K562 (cell line): ENCODE measurements around the gene THBS2. TPM values are rescaled to one million over a fixed set of nuclear protein-coding genes. Genes with fewer than 3 reads are reported as not detected.

Experiments used
- ATAC-seq: fragments of 200-7000 bp; cut with Tn5 transposase; 3 replicates; pipeline ENCODE4 v1.9.1; 2020; ENCODE audit warnings: moderate library complexity
- BruUV-seq: library from RNA; stranded (reverse); fragments of 400-500 nt; replicated peaks from 2 replicates; lab custom pipeline; 2021; lab: Mats Ljungman, UMichigan
- CTCF ChIA-PET: fragments of 300-600 bp; formaldehyde crosslinking; extraction: SDS; loops from one replicate; lab custom pipeline; 2021; ENCODE audit warnings: low intra/inter-chr PET ratio; lab: Yijun Ruan, JAX
- POLR2A ChIA-PET: fragments of 300-600, 350-650 bp; sonication (Branson Sonifier 250); formaldehyde crosslinking; extraction: SDS; loops from one replicate; lab custom pipeline; 2021; ENCODE audit warnings: antibody characterized with exemption, inconsistent platforms; lab: Yijun Ruan, JAX
- DNase-seq, 4 experiments: peaks; one replicate each; pipeline versions ENCODE4 v3.0.0 to v3.0.0-alpha.2; 2011 to 2018; ENCODE audit warnings: low spot score in 3 of 4, mixed read lengths in 3 of 4; ENCODE audit errors: extremely low read depth in 1 of 4
- FAIRE-seq: peaks from 2 replicates; lab custom pipeline; 2011; peaks lifted over from hg19 to GRCh38; lab: Jason Lieb, UNC
- H2AFZ ChIP-seq: 2 replicates; pipeline ENCODE4 v1.6.0; 2011; ENCODE audit warnings: low read depth, low read length, control low read depth, inconsistent platforms
- H3K27ac ChIP-seq: fragments of 200-600 bp; 3 replicates; pipeline ENCODE4 v1.8.0; 2011; ENCODE audit warnings: low read depth, mild to moderate bottlenecking, control low read depth, inconsistent platforms, low read length, moderate library complexity, mixed read lengths; ENCODE audit errors: extremely low read depth
- H3K27me3 ChIP-seq, 2 experiments: fragments of 300-600 bp in 1 of 2; 2 replicates in 1 of 2; 3 replicates in 1 of 2; pipeline versions ENCODE4 v1.6.0 to v1.8.0; 2011; ENCODE audit warnings: inconsistent platforms in 2 of 2, low read length in 2 of 2, mild to moderate bottlenecking in 1 of 2, mixed read lengths in 1 of 2, moderate library complexity in 1 of 2; ENCODE audit not compliant: control insufficient read depth in 2 of 2, insufficient read depth in 2 of 2
- H3K36me3 ChIP-seq: fragments of 300-600 bp; 3 replicates; pipeline ENCODE4 v1.8.0; 2011; ENCODE audit warnings: mild to moderate bottlenecking, low read length, inconsistent platforms; ENCODE audit not compliant: control insufficient read depth, insufficient read depth
- H3K4me1 ChIP-seq, 2 experiments: fragments of 200-600 bp in 1 of 2; replicated peaks in 1 of 2; 2 replicates in 1 of 2; 3 replicates in 1 of 2; pipeline versions ENCODE4 v1.5.1 to v1.8.0; 2011; ENCODE audit warnings: inconsistent platforms in 2 of 2, low read length in 2 of 2, mild to moderate bottlenecking in 1 of 2, mixed read lengths in 1 of 2, moderate library complexity in 1 of 2; ENCODE audit not compliant: control insufficient read depth in 2 of 2, insufficient read depth in 2 of 2
- H3K4me2 ChIP-seq: 2 replicates; pipeline ENCODE4 v1.6.1; 2011; ENCODE audit warnings: low read length, control low read depth, inconsistent platforms, mixed read lengths; ENCODE audit not compliant: insufficient read depth
- H3K4me3 ChIP-seq: fragments of 200-600 bp; sonication (generic), shearing (Covaris generic); 2 replicates; pipeline ENCODE4 v1.5.1; 2016; ENCODE audit warnings: control low read depth, inconsistent platforms
- H3K79me2 ChIP-seq: fragments of 200-600 bp; 3 replicates; pipeline ENCODE4 v1.8.0; 2011; ENCODE audit warnings: low read length, inconsistent platforms; ENCODE audit not compliant: control insufficient read depth, insufficient read depth
- H3K9ac ChIP-seq, 2 experiments: 2 replicates each; pipeline versions ENCODE4 v1.6.0 to v1.6.1; 2011; ENCODE audit warnings: low read depth in 2 of 2, low read length in 2 of 2, control low read depth in 1 of 2, inconsistent platforms in 1 of 2, mild to moderate bottlenecking in 1 of 2, mixed read lengths in 1 of 2; ENCODE audit not compliant: insufficient read depth in 1 of 2
- H3K9me1 ChIP-seq: one replicate; pipeline ENCODE4 v1.6.0; 2011; ENCODE audit warnings: inconsistent platforms, mild to moderate bottlenecking, low read length, moderate library complexity; ENCODE audit not compliant: control insufficient read depth, insufficient read depth
- H3K9me3 ChIP-seq: replicated peaks from 2 replicates; pipeline ENCODE4 v1.5.1; 2011; ENCODE audit warnings: low read depth, low read length, inconsistent platforms; ENCODE audit not compliant: control insufficient read depth, insufficient read depth
- H4K20me1 ChIP-seq: replicated peaks from 2 replicates; pipeline ENCODE4 v1.6.1; 2011; ENCODE audit warnings: low read length, inconsistent platforms, mixed read lengths; ENCODE audit not compliant: control insufficient read depth, insufficient read depth
- ATF1 ChIP-seq, 2 experiments: fragments of 450-650 bp in 1 of 2; IDR thresholded peaks; 2 replicates each; pipeline ENCODE4 v1.6.1; 2016; ENCODE audit warnings: missing compliant biosample characterization in 1 of 2, missing genetic modification characterization in 1 of 2
- MTA1 ChIP-seq: fragments of 450-650 bp; IDR thresholded peaks from 2 replicates; pipeline ENCODE4 v1.6.1; 2017; ENCODE audit warnings: borderline replicate concordance
- POU5F1 ChIP-seq: fragments of 150-350 bp; IDR thresholded peaks from 2 replicates; pipeline ENCODE4 v1.6.1; 2014; ENCODE audit warnings: borderline replicate concordance, low read length, low read depth, mild to moderate bottlenecking; ENCODE audit not compliant: partially characterized antibody
- SRSF9 ChIP-seq: fragments of 200-400 bp; formaldehyde crosslinking; IDR thresholded peaks from 2 replicates; pipeline ENCODE4 v1.6.1; 2017; ENCODE audit warnings: low read depth, low read length, borderline replicate concordance
- ZNF165 ChIP-seq: fragments of 250-450 bp; sonication (Bioruptor Pico); IDR thresholded peaks from 2 replicates; pipeline ENCODE4 v1.4.0; 2020; ENCODE audit warnings: borderline replicate concordance
- WGBS: fragments of 100-300 bp; shearing (Covaris generic); methylation state at CpG from one replicate; pipeline ENCODE4 v1.1.6; 2016; ENCODE audit warnings: low coverage, mixed read lengths; ENCODE audit not compliant: insufficient coverage; ENCODE audit errors: missing lambda C conversion rate; 5-methylcytosine and 5-hydroxymethylcytosine counted together
- in situ Hi-C: fragments of 300-500 bp; cut with MboI; formaldehyde crosslinking; loops from 4 replicates; pipeline ENCODE4 v1.15.0; 2018; ENCODE audit warnings: inconsistent platforms, mixed read lengths
- intact Hi-C: fragments of 100-400 bp; cut with micrococcal nuclease; formaldehyde crosslinking; loops from 2 replicates; pipeline ENCODE4 v1.14.2; 2022
- polyA plus RNA-seq, 8 experiments: library from polyadenylated mRNA; depleted of rRNA in 4 of 8; stranded (reverse) in 5 of 8; unstranded in 3 of 8; fragments of >200 nt; fragmentation: Nextera tagmentation in 2 of 8; fragmentation: Illumina TruSeq in 1 of 8; extraction: Ambion mirVana in 2 of 8; extraction: Trizol in 1 of 8; gene quantifications; 2 replicates each; pipeline versions ENCODE4 v1.2.1 to v1.2.3, GENCODE V29; 2011 to 2014; ENCODE audit warnings: inconsistent platforms in 1 of 8, missing spikeins in 1 of 8
- total RNA-seq, 7 experiments: library from RNA; depleted of rRNA in 6 of 7; stranded (reverse); fragments of >200 nt in 6 of 7; fragmentation: Illumina TruSeq in 2 of 7; extraction: Trizol in 2 of 7; gene quantifications; 2 replicates each; pipeline versions ENCODE4 v1.2.1 to v1.2.3, GENCODE V29; 2011 to 2021; ENCODE audit warnings: low replicate concordance in 1 of 7

The THBS2 gene
- total and polyA plus RNA-seq, 9 of the 15 experiments (the other 6 are each of a cell fraction or from before 2014, with no cell fraction given), result 0.03 to 0.11 (median 0.03) TPM; not detected in 6

GRCh38 chr6:169237496-169238134 is 16.0 kb downstream of the THBS2 start:
- no peak for DNase-seq
- Histone ChIP-seq H3K4me1 (peaks cover 0 to 10% of the 10 kb centered on the region in 2 experiments; a peak in 1 of 5 replicates), H3K4me3 (no peak overlapping the region)
- in situ Hi-C loops, result no loop called here
- TF ChIP-seq ZNF165, result no peak
- TF ChIP-seq ATF1 (CRISPR knock-in tag; IDR thresholded peaks at IDR 0.05), result no peak
- TF ChIP-seq ATF1 (tag; IDR thresholded peaks at IDR 0.05), result peak; percentile 66
- TF ChIP-seq, all 486 proteins: peak for 1
- Histone ChIP-seq H3K27me3 (peaks cover 18 to 62% of the 10 kb centered on the region in 2 experiments; a peak in 4 of 5 replicates), H3K36me3 (no peaks in the 10 kb centered on the region), H3K4me2 (no peak overlapping the region), H3K9ac (no peak overlapping the region), H3K9me3 (peaks cover 2% of the 10 kb centered on the region), H2AFZ (no peak overlapping the region), H4K20me1 (no peaks in the 10 kb centered on the region), H3K79me2 (no peaks in the 10 kb centered on the region), H3K27ac (no peak overlapping the region), H3K9me1 (no peaks in the 10 kb centered on the region)
- ChIA-PET POLR2A (no interaction called here), CTCF (no interaction called here)
- under 1% methylated on average over 25 of the region's 25 CpGs for WGBS
- intact Hi-C loops, result no loop called here
- no peak for FAIRE-seq
- no peak for ATAC-seq
- BruUV-seq, result no TSS peak

- Histone ChIP-seq H3K27me3 (peaks cover 18 to 64% of the 10 kb centered on the region in 2 experiments; a peak in 4 of 5 replicates), H3K9me3 (peaks cover 2% of the 10 kb centered on the region), H3K9ac (no peak overlapping the region), H3K36me3 (no peaks in the 10 kb centered on the region), H3K79me2 (no peaks in the 10 kb centered on the region), H3K9me1 (no peaks in the 10 kb centered on the region), H2AFZ (no peak overlapping the region), H3K4me3 (no peak overlapping the region), H3K4me1 (peaks cover 0 to 15% of the 10 kb centered on the region in 2 experiments; a peak in 1 of 5 replicates), H4K20me1 (no peaks in the 10 kb centered on the region), H3K27ac (no peak overlapping the region), H3K4me2 (no peak overlapping the region)
- BruUV-seq, result no TSS peak
- intact Hi-C loops, result no loop called here
- POLR2A ChIA-PET, result no interaction called here
- DNase-seq (no peak), ATAC-seq (no peak), FAIRE-seq (no peak)
- 2% methylated on average over 16 of the region's 17 CpGs for WGBS
- no peak for TF ChIP-seq MTA1
- TF ChIP-seq SRSF9, result no peak
- no peak for TF ChIP-seq POU5F1
- in situ Hi-C loops, result no loop called here
- CTCF ChIA-PET, result no interaction called here
Observed at GRCh38 chr6:169236988-169237387, 16.7 kb downstream of the THBS2 start.
